Measurements from ENCODE around the gene ARMC9.
"Not testable (repeated sequence)": the region's sequence is repeated elsewhere in the genome, so short reads cannot be mapped to it uniquely, and the experiment has no call there.

ARMC9 gene

GRCh38 chr2:231198291-231199173 lies at the start of gene ARMC9:
Gene ARMC9 (plus strand): TSS chr2:231198631. CDS start chr2:231206239, 7,608 bp downstream.
- DNase-seq, result peak; percentile 79

- DNase-seq, result no peak
These were observed 45.5 kb upstream of the ARMC9 start for GRCh38 chr2:231152800-231153557.

GRCh38 chr2:231159306-231159705 lies 39.1 kb upstream of the ARMC9 start:
- no peak for DNase-seq

GRCh38 chr2:231160701-231161100 lies 37.7 kb upstream of the ARMC9 start:
- DNase-seq, result no peak

GRCh38 chr2:231161252-231161839 lies 37.1 kb upstream of the ARMC9 start:
- no peak for DNase-seq

- DNase-seq, result no peak
These were observed 36.5 kb upstream of the ARMC9 start for GRCh38 chr2:231161877-231162329.

- no peak for DNase-seq
These were observed 35.4 kb upstream of the ARMC9 start for GRCh38 chr2:231163011-231163410.

GRCh38 chr2:231163414-231164095 lies 34.9 kb upstream of the ARMC9 start:
- no peak for DNase-seq

- no peak for DNase-seq
These were observed 30.5 kb upstream of the ARMC9 start for GRCh38 chr2:231167745-231168459.

GRCh38 chr2:231168460-231169139 lies 29.8 kb upstream of the ARMC9 start:
- no peak for DNase-seq

- DNase-seq, result no peak
These were observed 28.9 kb upstream of the ARMC9 start for GRCh38 chr2:231169488-231169887.

GRCh38 chr2:231170055-231170454 lies 28.4 kb upstream of the ARMC9 start:
- no peak for DNase-seq

GRCh38 chr2:231172025-231172424 lies 26.4 kb upstream of the ARMC9 start:
- no peak for DNase-seq

GRCh38 chr2:231174211-231174651 lies 24.2 kb upstream of the ARMC9 start:
- no peak for DNase-seq

- no peak for DNase-seq
These were observed 22.4 kb upstream of the ARMC9 start for GRCh38 chr2:231176066-231176465.

GRCh38 chr2:231177156-231178025 lies 21.0 kb upstream of the ARMC9 start:
- no peak for DNase-seq

GRCh38 chr2:231178805-231179204 lies 19.6 kb upstream of the ARMC9 start:
- not testable (repeated sequence) for DNase-seq

GRCh38 chr2:231181860-231182512 lies 16.4 kb upstream of the ARMC9 start:
- DNase-seq, result no peak

- DNase-seq, result no peak
These were observed 15.9 kb upstream of the ARMC9 start for GRCh38 chr2:231182513-231182899.

- DNase-seq, result no peak
These were observed 14.6 kb upstream of the ARMC9 start for GRCh38 chr2:231183851-231184250.

All from stimulated activated CD4-positive, alpha-beta T cell treated with anti-CD3 and anti-CD28 coated beads, Interleukin-4, amount 100 ng/mL, for 1 hour (primary cell).